CD4-positive, alpha-beta T cell treated with Interleukin-12 subunit alpha and Interleukin-12 subunit beta, for 1 hour (primary cell): ENCODE measurements around the gene APBA2.

ENCODE experiments used
- DNase-seq: peaks from one replicate; pipeline ENCODE4 v3.0.0-alpha.2; 2020

APBA2 gene

DNA sequence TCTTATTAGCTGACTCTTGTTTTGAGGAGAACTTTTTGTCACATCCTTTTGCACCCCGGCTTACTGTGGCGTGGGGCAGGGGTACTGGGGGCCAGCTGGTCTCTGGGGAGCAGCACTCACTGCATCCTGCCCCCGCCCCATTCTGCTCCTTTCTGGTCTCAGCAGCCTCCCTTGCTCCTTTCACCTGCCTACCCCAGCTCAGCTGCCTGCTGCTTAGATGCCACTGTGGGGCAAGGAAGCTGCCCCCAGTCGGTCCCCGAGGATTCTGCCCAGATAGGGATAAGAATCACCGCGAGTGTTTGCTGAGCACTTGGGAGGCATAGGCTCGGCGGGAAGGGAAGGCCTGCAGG lies 32.0 kb downstream of the APBA2 start:
- no peak for DNase-seq

DNA sequence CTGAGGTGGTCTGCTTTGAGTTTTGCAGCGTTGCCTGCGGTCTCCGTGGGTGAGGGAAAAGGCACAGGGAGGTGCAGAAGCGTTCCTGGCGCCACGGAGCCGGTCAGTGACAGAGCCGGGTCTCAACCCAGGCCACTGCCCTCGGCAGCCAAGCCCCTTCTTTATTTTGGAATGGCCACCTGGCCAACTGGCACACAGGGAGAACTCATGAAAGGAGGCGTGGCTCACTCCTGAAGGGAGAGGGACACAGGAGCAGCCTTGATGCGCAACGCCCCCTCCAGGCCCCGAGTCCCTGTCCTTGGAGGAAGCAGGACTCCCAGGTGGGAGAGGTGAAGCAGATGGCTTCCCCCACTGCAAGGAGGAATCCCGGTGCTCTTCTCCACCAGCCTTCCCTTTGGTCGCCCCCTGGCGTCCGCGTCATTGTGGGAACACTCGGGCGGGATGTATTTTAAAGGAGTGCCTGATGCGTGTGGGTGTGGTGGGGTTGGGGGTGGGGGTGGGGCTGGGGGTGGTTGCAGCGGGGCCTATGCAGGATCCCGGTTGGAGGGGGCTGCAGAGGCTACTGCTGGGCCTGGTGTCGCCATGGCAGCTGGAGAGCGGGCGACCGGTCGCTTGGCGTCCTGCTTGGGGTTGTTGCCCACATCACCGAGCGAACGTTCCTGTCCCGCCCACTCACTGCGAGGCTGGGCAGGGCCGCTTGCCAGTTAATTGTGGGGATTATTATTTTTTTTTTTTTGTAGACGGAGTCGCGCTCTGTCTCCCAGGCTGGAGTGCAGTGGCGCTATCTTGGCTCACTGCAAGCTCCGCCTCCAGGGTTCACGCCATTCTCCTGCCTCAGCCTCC lies 32.6 kb downstream of the APBA2 start:
- no peak for DNase-seq

DNA sequence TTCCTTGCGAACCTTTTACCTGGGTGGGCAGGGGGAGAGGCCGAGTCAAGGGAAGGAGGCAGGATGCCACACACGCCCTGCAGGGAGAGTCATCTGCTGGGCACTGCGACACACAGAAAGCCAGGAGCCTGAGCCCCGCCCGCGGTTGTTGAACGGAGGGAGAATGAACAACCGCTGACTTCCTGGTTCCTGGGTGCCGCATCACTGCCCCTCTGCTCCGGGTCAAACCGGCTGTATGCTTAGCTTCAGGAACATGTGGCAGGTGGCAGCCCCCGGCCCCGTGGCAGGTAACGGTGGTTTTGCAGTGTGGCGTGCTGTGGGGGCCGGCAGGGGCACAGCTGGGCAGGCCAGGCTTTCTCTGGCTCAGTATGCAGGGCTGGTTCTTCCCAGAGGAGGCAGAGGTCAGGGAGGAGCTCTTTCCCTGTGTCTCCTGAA lies 33.4 kb downstream of the APBA2 start:
- peak; percentile 16 for DNase-seq

DNA sequence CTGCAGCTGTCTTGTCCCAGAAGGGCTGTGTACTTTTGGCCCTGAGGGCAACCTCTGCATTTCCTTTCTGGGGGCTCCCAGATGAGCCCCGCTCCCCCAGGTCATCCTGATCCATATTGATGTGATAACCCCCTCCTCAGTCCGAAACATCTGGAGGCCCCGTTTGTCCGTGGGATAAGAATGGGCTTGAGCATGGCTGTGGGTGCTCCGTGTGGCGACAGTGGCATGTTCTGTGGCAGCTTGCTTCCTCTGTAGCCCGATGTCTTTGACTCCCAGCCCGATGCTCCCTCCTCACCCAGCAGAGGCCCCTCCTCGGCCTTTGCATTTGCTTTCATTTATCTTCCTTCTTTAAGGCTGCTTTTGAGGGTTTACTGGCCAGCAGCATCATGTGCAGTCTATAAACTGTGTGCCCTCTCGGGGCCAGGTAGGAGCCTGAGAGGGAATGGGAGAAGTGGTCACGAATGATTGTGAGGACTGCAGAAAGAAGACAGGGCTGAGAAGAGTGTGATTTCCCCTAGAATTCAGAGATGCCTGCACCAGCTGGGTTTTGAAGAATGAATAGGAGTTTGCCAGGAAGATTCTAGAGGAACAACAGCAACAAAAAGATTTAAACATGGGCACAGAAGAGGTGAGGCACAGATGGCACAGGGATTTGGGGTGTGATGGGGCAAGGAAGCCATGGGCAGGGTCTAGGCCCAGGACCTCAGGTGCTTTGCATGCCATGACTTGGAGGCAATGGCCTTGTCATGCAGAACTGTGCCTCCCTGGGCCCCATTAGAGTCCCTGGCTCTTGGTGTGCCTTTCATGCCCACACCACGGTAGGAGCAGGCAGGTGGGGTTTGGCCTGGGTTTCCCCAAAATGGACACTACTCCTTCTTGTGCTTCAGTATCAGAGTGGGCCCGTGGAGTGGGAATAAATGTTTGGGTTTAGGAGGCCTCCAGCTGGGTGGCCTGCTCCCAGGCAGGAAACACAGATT lies 34.2 kb downstream of the APBA2 start:
- no peak for DNase-seq

DNA sequence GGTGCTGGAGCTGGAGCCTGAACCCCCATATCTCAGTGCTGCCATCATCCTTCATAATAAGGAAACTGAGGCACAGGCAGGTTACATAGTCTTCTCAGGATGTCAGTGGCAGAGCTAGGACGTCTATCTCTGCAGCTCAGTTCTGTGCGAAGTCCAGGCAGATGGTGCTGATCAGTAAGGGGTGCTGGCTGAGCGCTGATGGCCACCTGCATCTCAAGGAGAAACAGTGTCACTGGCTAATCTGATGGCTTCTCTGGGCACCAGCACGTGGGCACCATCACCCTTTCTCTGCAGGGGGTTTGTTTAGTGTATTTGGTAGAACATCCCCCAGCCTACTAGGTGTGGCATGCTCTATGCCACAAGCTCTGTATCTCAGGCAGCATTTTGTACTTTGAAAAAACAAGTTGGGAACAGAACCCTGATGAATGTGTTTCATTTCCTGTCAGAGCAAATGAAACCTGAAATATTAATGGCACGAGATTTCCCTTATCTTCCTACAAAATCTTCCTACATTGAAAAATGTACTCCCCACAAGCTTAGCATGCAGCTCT lies 35.1 kb downstream of the APBA2 start:
- DNase-seq: no peak

DNA sequence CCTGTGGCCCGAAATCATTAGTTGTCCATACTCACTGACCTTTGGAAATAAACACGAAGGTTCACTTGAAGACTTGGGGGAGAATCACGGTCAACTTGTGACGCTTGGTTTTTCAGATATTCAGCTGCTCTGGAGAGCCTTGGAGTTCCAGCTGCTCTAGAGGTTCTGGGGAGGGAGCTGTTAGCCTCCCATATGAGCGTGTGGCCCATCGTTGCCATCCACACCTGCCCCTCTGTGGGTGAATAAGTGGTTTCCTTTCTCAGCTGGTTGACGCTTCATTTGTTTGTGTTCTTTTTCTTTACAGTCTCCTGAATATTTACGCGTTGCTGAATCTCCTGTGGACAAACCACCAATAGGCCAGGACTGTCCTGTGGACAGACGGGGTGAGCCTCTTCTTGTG lies 35.6 kb downstream of the APBA2 start:
- DNase-seq: no peak

DNA sequence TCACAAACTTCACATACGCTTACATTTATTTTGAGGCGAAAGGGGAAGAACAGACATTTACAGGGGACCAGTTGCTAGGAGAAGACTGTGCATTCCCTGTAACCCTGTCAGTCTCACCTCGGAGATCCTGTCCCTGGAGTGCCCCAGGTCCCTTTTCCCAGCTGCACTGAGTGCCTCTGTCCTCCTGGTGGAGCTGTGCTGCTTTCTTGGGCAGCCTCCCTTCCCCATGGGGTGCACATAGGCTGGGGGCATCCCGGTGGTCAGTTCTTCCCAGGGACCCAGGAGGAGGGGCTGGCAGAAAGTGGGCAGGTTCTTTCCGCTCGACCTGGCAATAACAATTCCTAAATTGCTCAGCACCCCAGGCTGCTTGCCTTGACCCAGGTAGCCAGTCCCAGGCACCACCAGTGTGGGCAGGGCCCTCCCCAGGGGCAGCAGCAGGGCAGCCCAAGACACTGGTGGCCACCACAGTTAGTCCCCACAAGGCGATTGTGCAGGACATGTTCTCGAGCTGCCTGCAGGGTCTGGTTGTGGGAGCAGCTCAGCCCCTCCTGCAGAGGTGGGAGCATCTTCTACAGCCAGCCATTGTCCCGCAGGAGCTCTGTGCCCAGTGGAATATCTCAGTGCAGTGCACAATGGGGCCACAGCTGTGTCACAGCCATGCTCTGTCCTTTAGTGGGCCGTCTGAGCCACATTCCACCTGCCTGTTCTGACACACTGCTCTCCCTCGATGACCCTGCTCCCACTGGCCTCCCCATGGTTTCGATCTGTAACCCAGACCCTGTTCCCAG lies 36.3 kb downstream of the APBA2 start:
- no peak for DNase-seq

DNA sequence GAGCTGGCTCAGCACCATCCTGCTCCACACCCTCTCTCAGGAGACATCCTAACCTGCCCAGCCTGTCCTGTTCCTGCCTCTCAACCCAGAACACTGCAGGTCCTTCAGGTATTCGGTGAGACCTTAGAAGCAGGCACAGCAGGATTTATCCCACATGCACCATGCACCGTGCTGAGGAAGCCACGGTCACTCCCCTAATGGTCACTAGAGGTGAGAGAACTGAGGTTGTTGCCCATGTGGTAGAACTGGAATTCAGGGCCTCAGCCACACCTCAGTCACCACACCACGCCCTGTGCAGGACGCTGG lies 36.9 kb downstream of the APBA2 start:
- DNase-seq: no peak

DNA sequence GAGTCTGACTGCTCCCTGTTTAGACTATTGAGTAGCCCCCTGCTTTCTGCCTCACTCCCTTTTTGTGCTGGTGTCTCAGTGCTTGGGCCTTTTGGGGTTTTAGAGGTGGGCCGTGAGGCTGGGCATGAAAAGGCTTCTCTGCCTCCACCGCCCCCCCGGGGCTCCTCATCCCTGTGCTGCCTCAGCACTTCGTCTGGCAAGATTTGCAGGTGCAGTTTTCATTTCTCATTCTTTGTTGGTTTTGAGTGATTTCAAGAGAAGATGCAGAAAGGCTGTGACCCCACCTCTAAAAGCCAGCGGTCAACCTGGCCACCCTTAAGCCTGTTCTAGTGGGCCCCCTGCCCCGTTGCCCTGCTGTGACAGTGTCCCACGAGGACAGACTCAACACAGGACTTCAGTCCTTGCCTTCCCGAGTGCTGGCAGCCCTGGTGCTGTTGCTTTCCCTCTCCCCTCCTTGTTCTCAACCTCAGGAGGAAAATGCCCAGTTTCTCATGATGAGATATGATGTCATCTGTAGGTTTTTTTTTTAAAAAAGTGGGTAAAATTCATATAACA lies 38.0 kb downstream of the APBA2 start:
- DNase-seq: no peak

DNA sequence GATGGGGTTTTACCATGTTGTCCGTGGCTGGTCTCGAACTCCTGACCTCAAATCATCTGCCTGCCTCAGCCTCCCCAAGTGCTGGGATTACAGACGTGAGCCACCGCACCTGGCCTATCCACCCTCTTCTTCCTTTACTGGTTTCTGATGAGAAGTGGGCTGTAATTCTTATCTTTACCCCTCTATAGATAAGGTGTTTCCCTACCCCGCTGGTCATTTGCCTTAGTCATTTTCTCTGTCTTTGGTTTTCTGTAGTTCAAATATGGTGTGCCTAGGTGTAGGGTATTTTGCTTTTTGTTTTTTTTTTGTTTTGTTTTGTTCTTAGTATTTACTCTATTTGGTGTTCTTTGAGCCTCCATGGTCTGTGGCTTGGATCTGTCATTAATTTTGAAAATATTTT lies 41.3 kb downstream of the APBA2 start:
- no peak for DNase-seq

DNA sequence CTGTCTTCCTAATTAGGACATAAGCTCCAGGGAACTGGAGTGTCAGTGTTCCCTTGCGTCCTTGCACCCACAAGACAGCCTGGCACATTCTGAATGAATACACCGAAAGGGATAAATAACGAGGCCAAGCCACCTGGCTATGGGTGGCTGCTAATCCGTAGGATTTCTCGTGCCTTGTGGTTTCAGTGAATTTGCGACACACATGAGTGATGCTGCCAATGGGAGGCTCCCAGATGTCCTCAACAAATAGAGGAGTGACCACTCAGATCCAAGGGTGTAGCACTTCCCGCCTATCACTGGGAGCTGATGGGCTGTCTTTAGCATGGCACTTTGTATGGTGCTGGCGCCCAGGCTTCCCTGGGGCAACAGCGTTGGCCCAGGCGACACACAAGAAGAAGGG lies 43.4 kb downstream of the APBA2 start:
- DNase-seq: no peak

DNA sequence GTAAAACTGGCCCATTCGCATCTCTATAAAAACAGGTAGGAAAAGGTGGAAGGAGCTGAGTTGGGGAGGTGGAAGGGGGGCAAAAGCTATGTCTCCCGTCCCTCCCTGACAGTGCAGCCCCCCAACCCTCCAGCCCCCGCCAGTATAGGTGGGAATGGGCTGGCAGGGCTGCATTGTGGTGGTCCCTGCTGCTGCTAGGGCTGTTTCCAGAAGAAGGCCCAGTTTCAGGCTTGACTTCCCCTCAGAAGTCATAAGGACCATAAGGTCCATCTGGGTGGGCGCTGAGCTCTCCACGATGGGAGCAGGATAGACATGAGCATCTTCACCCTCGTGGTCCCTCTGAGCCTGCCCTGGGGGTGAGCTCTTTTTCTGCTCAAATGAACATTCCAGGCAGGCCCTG lies 44.2 kb downstream of the APBA2 start:
- DNase-seq: no peak

DNA sequence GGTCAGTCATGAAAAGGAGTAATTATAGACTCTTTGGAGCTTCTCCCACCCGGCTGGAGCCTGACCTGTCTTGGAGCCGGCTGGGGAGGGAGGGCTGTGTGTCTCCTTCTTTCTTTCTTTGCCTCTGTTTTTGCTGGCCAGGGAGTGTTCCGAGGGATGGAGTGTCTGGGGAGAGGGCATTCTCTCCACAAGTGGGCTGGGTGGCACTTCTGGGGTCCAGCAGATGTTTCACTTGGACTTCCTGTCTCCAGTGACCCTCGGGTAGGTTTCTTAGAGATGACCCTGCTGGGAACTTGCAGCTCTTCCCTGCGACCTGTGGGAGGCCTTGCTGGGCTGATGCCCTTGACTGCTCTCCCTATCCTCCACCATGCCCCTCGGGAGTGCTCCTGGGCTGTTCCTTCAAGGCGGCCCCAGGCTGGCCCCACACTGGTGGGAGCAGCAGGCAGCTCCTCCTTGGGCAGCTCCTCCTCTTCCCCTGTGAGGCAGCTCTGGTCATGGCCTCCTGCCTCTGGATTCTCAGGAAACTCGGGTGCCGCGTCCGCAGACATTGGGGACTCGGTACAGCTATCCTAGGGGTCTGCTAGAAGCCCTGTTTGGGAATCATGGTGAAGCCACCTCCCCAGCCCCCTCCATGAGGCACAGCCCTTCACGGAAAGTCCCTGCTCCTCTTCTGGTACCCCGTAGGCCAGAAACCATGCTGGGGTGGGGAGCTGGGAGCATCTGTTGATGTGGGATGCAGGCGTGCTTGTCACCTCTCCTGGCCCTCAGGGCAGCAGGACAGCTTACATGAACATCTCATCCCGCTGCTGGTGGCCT lies 44.9 kb downstream of the APBA2 start:
- DNase-seq: no peak

DNA sequence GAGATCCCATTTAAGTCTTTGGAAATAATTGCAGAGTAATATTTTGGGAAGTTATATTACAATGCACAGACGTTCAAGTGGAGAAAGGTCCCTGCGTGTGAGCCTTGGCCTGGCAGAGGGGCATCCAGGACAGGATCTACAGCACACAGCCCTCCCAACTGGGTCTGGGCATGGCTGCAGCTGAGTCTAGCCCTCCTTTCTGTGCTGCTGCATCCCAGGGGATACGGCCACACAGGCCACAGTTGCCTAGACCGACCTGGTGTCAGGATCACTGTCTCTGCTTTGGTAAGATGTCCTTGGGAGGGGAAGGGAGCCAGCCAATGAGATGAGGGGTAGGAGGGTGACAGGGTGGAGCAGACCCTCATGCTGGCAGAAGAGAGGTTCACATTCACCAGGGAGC lies 46.1 kb downstream of the APBA2 start:
- DNase-seq: no peak

DNA sequence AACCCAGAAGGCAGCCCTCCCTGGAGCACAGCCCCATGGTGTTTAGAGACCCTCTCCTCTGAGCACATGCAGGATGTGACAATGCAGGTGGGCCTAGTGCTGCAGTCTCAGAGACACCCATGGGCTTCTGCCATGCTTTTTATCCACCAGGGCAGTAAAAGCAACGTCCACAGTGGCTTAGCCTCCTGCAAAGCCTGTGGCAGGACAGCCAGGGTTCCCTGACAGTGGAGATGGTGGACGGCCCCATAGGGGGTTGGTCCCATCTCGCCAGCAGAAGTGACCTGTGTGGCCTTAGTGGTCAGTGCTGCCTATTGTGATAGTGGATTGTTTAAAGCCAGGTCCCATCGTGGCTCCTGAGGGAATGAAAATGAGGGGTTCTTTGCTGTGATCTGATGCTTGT lies 46.6 kb downstream of the APBA2 start:
- DNase-seq: no peak

DNA sequence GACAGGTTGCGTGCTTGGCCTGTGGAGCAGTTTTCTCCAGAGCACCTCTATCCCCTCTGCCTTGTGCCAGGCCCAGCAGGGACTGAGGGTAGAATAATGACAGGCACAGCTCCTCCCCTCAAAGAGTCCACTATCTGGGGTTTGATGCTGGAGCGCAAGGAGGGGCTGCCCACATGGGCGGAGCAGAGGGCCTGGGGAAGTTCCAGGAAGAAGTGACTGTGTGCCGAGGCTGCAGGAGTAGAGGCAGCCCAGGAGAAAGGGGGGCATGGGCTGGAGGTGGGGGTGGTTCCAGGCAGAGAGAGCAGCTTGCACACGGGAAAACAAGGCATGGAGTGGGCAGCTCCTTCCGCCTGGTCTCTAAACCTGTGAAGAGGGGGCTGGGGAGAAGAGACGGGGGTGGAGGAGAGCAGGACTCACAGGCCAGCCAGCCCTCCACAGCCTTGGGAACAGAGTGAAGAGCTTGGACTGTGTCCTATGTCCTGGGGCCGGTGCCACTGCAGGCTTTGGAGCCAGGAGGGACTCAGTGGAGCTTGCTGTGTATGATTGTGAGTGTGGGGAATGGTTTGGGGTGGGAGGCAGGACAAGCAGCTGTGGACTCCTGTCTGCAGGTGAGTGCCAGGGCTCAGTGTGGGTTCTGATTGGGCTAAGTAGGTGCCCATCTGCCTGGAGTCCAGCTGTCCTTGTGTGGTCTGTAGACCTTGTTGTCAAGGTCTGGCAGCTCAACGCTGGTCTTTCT lies 48.1 kb downstream of the APBA2 start:
- no peak for DNase-seq

DNA sequence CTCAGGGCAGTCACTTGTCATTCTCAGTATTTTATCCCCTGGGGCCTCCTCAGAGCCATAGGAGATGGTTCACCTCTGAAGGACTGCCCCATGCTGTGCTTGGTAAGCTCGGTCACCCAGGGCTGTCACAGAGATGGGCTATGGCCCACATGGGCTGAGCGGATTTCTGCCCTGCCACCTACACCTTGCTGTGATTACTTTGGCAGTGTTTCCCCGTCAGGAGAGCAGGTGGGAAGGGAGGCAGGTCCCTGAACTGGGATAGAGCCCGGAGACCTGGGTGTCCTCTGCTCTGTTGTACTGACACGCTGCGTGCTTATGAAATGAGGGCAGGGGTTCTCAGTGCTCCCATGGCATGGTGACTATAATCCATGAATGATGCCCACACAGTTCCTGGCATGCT lies 48.9 kb downstream of the APBA2 start:
- no peak for DNase-seq

DNA sequence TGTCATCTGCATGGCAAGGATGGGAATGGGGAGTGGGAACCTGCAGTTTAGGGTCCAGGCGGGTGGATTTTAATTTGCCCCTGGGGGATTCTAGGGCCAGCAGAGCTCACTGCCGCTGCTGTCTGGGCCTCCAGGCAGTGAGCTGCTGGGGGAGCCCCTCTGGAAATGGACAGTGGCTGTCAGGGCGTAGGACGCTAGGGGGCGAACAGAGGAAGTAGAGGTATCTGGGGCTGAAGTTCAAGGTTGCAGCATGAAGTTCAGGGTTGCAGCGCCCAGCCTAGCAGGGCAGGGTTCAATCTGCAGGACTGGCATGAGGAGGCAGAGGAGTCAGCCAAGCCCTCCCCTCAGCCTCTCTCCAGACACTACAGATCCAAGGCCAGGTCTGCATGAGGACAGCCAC lies 49.5 kb downstream of the APBA2 start:
- peak; percentile 39 for DNase-seq

DNA sequence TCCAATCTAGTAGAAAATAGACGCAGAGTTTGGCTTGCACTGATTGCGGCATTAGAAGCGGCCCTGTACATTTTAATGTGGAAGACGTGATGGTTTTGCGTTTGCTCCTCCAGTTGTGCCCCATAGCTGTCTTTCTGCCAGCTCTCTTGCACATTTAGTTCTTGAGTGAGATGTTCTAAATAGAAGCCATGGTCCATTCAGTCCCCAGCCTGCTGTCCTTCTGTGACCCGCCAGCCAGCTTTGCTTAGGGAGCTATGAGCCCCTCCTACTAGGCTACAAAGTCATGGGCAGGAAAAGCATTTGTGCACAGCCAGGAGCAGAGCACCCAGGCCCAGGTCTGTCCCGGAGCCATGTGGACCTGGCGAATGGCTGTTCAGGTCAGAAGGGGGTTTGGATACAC lies 50.3 kb downstream of the APBA2 start:
- no peak for DNase-seq

DNA sequence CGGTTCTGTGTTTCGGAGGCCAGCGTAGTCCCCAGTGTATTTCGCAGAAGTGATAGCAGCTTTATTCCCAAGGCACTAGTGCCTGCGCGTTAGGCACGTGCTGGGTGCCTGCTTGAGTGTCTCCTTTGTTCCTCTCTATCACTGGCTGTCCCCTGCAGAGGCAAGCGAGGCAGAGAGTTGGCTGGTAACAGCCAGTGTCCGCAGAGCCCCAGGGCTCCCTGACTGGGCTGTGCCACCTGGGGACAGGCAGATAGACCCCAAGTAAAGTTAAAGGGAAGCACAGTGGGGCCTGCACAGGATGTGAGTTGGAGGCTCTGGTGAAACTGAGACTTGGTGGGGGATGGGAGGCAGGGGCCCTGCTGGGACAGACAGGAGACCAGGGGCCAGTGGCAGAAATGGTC lies 50.7 kb downstream of the APBA2 start:
- no peak for DNase-seq

DNA sequence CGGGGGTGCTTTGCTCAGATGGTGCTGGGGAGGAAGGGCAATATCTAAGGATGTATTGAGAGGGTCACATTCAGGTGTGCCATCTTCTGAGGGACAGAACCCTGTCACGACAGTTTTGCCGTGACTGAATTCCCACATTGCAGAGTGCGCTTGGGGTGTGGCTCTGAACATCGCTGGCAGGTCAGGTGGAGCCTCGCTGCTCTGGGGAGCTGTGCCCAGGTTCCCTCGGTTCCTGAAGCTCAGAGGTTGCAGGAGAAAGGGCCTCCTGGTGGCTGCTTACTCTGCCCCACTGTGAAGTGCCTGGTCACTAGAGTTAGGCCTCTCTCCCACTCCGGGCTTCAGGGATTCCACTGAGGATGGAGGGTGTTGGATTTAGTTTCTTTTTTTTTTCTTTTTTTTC lies 51.5 kb downstream of the APBA2 start:
- no peak for DNase-seq
